ENCODE measurements around the gene FNDC11. TPM values are rescaled to one million over a fixed set of nuclear protein-coding genes. Genes with fewer than 3 reads are reported as not detected.

The FNDC11 gene
- total and polyA plus RNA-seq, 2 of the 13 experiments (the other 11 are each of a cell fraction or from before 2014, with no cell fraction given) = 0.07 TPM; not detected in 1

GRCh38 chr20:63531686-63532448, 22.1 kb upstream of the FNDC11 start (continued):
- no peak for TF ChIP-seq UBTF (CRISPR knock-in tag; IDR thresholded peaks at IDR 0.05)
- no peak for TF ChIP-seq MXI1 (IDR thresholded peaks at IDR 0.05; ENCODE audit: borderline replicate concordance, low read depth, low read length)
- TF ChIP-seq ATM (IDR thresholded peaks at IDR 0.05; ENCODE audit: borderline replicate concordance) = 0 out of 2 replicates have a peak, but pooled peaks have one; percentile 86
- TF ChIP-seq ATF7-NPFF (CRISPR knock-in tag; IDR thresholded peaks at IDR 0.05; ENCODE audit: low read depth) = no peak
- no peak for TF ChIP-seq PAWR (CRISPR knock-in tag; IDR thresholded peaks at IDR 0.05; ENCODE audit: borderline replicate concordance)
- no peak for TF ChIP-seq CREM (IDR thresholded peaks at IDR 0.05)
- no peak for TF ChIP-seq CREM (CRISPR knock-in tag; IDR thresholded peaks at IDR 0.05)
- no peak for TF ChIP-seq ZNF101 (CRISPR knock-in tag; IDR thresholded peaks at IDR 0.05; ENCODE audit: borderline replicate concordance, low read depth)
- no peak for TF ChIP-seq HNRNPLL (IDR thresholded peaks at IDR 0.05; ENCODE audit: low read depth, low read length, poor library complexity, severe bottlenecking)
- no peak for TF ChIP-seq ZNF18 (CRISPR knock-in tag; IDR thresholded peaks at IDR 0.05; ENCODE audit: insufficient replicate concordance)
- TF ChIP-seq SOX6 (IDR thresholded peaks at IDR 0.05) = no peak
- no peak for TF ChIP-seq SOX6 (CRISPR knock-in tag; IDR thresholded peaks at IDR 0.05)
- TF ChIP-seq CSRNP1 (CRISPR knock-in tag; IDR thresholded peaks at IDR 0.05) = no peak
- no peak for TF ChIP-seq MAFG (CRISPR knock-in tag; IDR thresholded peaks at IDR 0.05)
- TF ChIP-seq ZNF549 (CRISPR knock-in tag; IDR thresholded peaks at IDR 0.05) = no peak
- no peak for TF ChIP-seq ZNF740 (CRISPR knock-in tag; IDR thresholded peaks at IDR 0.05)
- TF ChIP-seq ZNF207 (IDR thresholded peaks at IDR 0.05; ENCODE audit: borderline replicate concordance) = peak; percentile 97
- TF ChIP-seq PTBP1 (IDR thresholded peaks at IDR 0.05; ENCODE audit: low read depth, low read length, poor library complexity, severe bottlenecking) = no peak
- no peak for TF ChIP-seq ZKSCAN1 (IDR thresholded peaks at IDR 0.05; ENCODE audit: low read length)
- no peak for TF ChIP-seq GZF1 (CRISPR knock-in tag; IDR thresholded peaks at IDR 0.05)
- no peak for TF ChIP-seq ZNF275 (CRISPR knock-in tag; IDR thresholded peaks at IDR 0.05; ENCODE audit: borderline replicate concordance)
- TF ChIP-seq MXD3 (CRISPR knock-in tag; IDR thresholded peaks at IDR 0.05) = no peak

Measured in HepG2 (cell line).